ENCODE measurements around the gene GGA1. TPM values are rescaled to one million over a fixed set of nuclear protein-coding genes. Genes with fewer than 3 reads are reported as not detected.

Gene GGA1
- total and polyA plus RNA-seq, 2 donors (not counting 1 experiment from before 2014, with no cell fraction given): 137 to 154 TPM

- peak; percentile 36 for DNase-seq
- peak overlapping the region; percentile 97 for H3K27ac Mint-ChIP-seq
- peaks cover 36 to 60% of the 10 kb centered on the region in 2 donors for H3K4me1 ChIP-seq (ENCODE audit: control insufficient read depth in 2 of 2, insufficient read depth in 2 of 2, low read length in 2 of 2)
Measured at GRCh38 chr22:37675930-37676735, 67.5 kb downstream of the GGA1 start.

More at GRCh38 chr22:37675930-37676735, 67.5 kb downstream of the GGA1 start:
- Mint-ChIP-seq H3K27me3 (no peaks in the 10 kb centered on the region), H3K4me3 (peak overlapping the region; percentile 96), H3K9me3 (ENCODE audit: insufficient read depth) (no peaks in the 10 kb centered on the region), H3K4me1 (peaks cover 49% of the 10 kb centered on the region)
- H3K4me2 ChIP-seq (replicated peaks; ENCODE audit: low read depth, low read length, poor library complexity, severe bottlenecking): peak overlapping the region; percentile 91
- H3K36me3 ChIP-seq (replicated peaks in 1 of 2; ENCODE audit: control extremely low read depth in 1 of 2, control insufficient read depth in 1 of 2, extremely low read depth in 1 of 2, insufficient read depth in 2 of 2, low read length in 1 of 2): no peaks in the 10 kb centered on the region
- H4K20me1 ChIP-seq (ENCODE audit: control insufficient read depth, insufficient read depth, low read length, poor library complexity, severe bottlenecking): no peaks in the 10 kb centered on the region
- no peak for ATAC-seq (ENCODE audit: low read depth)
- WGBS (ENCODE audit: insufficient coverage): 13% methylated on average over 7 of the region's 17 CpGs
- CTCF ChIA-PET: interaction anchor here (0.6 to 23.0 kb wide), 7 partner anchors 5 to 168 kb away, joined by 3 to 501 read pairs (median 185); partner anchors contain the start of genes ANKRD54, GGA1, LGALS1 and NOL12
- peak overlapping the region; percentile 98 for H3K27ac ChIP-seq (ENCODE audit: low read length in 2 of 2)
- TF ChIP-seq EZH2 (IDR thresholded peaks at IDR 0.05; ENCODE audit: borderline replicate concordance, insufficient read depth, low read depth, low read length, poor library complexity, severe bottlenecking) (no peak), CTCF (IDR thresholded peaks at IDR 0.05) (no peak)
- peak overlapping the region; percentile 87 for H3K9ac ChIP-seq (ENCODE audit: low read length)
- POLR2A ChIA-PET: interaction anchor here (0.6 to 3.9 kb wide), 9 partner anchors 10 to 658 kb away, joined by 3 to 44 read pairs (median 13); partner anchors contain the start of genes GGA1 and PDXP
- H3K79me2 ChIP-seq (ENCODE audit: control insufficient read depth, insufficient read depth, low read length): peaks cover 25% of the 10 kb centered on the region
- intact Hi-C loops (cut with micrococcal nuclease): loop anchor here (2.0 kb wide), 2 partner anchors 43 to 169 kb away; partner anchors contain the start of gene ANKRD54
- peak overlapping the region; percentile 73 to 92 (median 81) for H3K4me3 ChIP-seq (ENCODE audit: control extremely low read depth in 1 of 5, extremely low read depth in 1 of 5, insufficient read depth in 1 of 5, low read depth in 2 of 5, low read length in 4 of 5)
- H2AFZ ChIP-seq (ENCODE audit: insufficient read depth, low read depth, low read length, poor library complexity, severe bottlenecking): peak overlapping the region; percentile 82
- no peaks in the 10 kb centered on the region for H3K9me3 ChIP-seq (ENCODE audit: control extremely low read depth in 1 of 3, control insufficient read depth in 2 of 3, insufficient read depth in 1 of 3, low read length in 2 of 3)
- H3K27me3 ChIP-seq (replicated peaks in 1 of 4; ENCODE audit: control extremely low read depth in 1 of 4, control insufficient read depth in 3 of 4, insufficient read depth in 4 of 4, low read length in 3 of 4): no peaks in the 10 kb centered on the region

Data from B cell (primary cell).